Daoy (cell line): Measurements from ENCODE around the gene LCA5. TPM values are rescaled to one million over a fixed set of nuclear protein-coding genes. Genes with fewer than 3 reads are reported as not detected.
"Not testable (repeated sequence)": the region's sequence is repeated elsewhere in the genome, so short reads cannot be mapped to it uniquely, and the experiment has no call there.

ENCODE experiments used
- DNase-seq: peaks from one replicate; pipeline ENCODE4 v3.0.0-alpha.2; 2015; ENCODE audit warnings: low read depth
- total RNA-seq: library from RNA; depleted of rRNA; stranded (reverse); fragments of >200 nt; shearing (Covaris generic); gene quantifications from 2 replicates; pipeline ENCODE4 v1.2.3, GENCODE V29; 2014; rRNA removed

LCA5 gene
- total RNA-seq, 1 experiment from 2014 or later, result 2.2 TPM

DNA sequence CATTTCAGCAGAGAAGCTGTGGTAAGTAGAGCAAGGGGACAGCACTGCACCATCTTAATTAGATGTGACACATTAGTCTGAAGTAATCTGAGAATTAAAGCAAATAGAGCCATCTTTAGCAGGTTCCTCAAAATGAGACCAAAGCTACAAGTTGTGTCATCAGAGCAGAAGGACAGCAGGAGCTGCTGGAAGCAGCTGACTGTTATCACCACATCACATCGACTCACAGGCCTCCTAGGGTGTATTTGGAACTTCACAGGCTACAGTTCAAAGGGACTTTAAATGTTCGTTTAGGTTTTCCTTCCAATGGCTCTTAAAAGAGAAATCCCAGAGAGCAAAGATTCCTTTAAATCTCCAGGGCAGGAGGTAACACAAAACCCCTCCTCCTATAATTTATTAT, 69.5 kb downstream of the LCA5 start:
- no peak for DNase-seq

DNA sequence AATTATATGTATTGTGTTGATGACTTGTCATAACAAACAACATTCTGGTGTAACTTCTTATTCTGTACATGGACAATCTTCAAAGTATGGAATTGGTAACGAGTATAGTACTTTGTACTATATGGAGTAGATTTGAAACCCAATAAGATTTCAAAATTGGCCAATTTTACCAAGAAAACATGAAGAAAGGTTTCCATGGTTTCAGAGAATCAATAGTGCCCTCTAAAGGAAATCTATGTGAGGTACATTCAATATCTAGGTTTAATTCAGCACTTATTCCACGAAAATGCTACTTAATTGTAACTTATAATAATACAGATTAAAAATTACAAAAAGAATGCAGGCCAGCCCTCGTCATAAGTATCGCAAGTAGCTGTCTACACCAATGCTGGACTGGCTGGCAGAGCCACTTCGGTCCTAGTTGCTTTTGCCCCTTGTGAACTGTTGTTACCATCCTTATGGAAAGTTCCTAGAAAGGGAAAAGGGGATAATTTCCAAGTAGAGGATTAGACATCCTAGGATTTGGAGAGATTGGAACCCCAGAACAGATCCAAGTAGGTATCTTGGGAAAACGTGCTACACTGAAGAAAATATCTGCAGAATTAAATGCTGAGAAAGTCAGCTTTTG, 70.9 kb downstream of the LCA5 start:
- no peak for DNase-seq

- no peak for DNase-seq
Observed at GRCh38 chr6:79465381-79465780, 71.8 kb downstream of the LCA5 start.

- no peak for DNase-seq
Observed at GRCh38 chr6:79463621-79464050, 73.6 kb downstream of the LCA5 start.

GRCh38 chr6:79461205-79461604, 76.0 kb downstream of the LCA5 start:
- DNase-seq, result no peak

GRCh38 chr6:79455446-79455845, 81.8 kb downstream of the LCA5 start:
- no peak for DNase-seq

DNA sequence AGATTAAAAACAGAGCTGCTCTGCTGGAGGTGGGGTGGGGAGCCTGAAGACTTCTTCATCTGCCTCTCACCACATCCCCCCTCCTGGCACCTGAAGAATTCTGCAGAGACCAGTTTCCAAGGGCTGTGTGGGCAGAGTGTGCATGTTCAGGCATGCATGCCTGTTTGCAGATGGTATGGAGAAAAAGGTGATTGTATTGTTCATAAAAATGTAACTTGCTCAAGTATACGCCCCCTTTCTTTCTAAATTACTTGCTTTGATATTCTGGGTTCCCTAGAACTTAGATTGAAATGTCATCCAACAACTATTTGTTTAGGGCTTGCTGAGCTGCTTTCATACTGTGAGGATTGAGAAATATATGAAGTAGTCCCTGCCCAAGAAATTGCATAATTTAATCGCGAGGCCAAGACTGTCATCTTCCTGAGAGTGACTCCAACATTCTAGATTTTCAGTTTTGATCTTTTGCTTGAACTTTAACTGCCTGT, 83.6 kb downstream of the LCA5 start:
- DNase-seq, result no peak

DNA sequence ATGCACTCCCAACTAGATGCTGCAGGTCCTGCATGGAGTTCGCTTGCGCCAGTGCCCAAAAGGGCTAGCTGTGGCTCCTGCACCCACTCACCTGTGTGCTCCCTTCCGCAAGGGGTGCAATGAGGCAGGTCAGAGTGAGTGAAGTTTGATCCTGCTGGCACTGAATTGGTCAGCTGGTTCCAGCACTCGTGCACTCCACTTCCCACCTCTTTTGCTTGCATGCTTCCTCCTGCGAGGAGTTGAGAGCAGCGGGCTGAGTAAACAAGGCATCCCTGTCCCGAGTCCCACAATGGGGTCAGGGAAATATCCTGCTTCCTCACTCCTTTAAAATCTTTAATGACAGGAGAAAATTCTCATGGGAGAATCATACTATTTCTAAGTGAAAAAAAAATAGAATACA, 86.2 kb downstream of the LCA5 start:
- no peak for DNase-seq

GRCh38 chr6:79446006-79446405, 91.2 kb downstream of the LCA5 start:
- DNase-seq, result no peak

GRCh38 chr6:79443876-79444275, 93.4 kb downstream of the LCA5 start:
- DNase-seq, result not testable (repeated sequence)

- DNase-seq, result no peak
Observed at GRCh38 chr6:79441192-79441591, 96.0 kb downstream of the LCA5 start.

DNA sequence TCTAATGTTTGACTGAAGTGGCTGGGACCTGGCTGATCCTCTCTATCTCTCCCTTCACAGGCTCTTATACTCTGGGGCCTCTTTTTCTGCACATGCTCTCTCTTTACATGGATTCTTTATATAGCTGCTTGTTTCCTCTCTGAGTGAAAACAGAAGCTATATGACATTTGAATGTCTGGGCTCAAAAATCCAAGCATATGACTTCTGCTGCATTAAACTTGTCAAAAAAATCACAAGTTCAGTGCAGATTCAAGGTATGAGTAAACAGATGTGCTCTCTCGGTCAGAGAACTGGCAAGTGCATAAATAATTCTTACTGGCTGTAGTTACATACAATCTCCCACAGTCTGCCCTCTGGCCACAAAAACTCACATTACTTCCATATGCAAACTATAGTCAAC, 96.6 kb downstream of the LCA5 start:
- DNase-seq, result no peak

DNA sequence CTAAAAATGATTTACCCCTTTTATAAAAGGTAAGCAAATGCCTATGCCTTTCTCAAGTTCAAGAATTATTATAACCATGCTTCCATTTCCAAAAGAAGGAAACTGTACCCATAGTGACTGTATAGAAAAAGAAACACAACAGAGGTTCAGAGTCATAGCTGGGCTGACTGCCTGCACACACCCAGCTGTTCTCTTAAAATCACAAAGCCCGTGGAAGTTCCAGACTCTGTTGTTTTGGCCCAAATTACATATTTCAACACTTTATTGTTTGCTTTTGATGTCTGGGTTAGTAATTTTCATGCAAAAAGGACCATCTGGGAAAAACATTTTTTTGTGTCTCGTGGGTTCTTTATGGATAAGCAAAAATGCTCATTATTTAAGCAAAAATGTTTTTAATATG, 99.2 kb downstream of the LCA5 start:
- DNase-seq, result no peak

DNA sequence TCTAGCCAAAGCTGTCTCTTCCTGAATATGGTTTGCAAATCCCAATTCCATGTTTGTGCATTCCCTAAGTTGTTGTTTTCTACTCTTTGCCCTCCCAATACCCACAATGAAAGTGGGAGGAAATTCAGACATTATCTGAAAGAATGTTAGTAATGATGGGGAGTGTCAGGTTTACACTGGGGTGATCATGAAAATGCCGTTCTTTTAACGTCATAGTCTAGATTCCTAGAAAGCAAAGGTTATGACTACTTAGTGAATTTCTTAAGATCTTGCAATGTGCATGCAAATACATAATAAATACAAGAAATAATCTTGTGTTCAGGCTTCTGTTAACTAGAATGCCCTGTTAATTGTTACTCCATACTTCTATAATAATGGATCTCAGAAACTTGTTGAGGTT, 101.0 kb downstream of the LCA5 start:
- no peak for DNase-seq

- no peak for DNase-seq
Observed at GRCh38 chr6:79435746-79436145, 101.5 kb downstream of the LCA5 start.

Other genes with a start within 250 kb of the LCA5 start
- gene SH3BGRL2, start 93.9 kb upstream of the LCA5 start, total RNA-seq, result 13.2 and 15.8 TPM in 2 replicates